MM.1S (cell line): ENCODE results near the gene DMRT2.

ENCODE experiments used
- DNase-seq: peaks from one replicate; pipeline ENCODE4 v3.0.0-alpha.2; 2015
- H2AFZ ChIP-seq: fragments of 300-600 bp; sonication (generic); 2 replicates; pipeline ENCODE4 v1.6.0; 2016; ENCODE audit warnings: antibody characterized with exemption, low read length
- H3F3A ChIP-seq: fragments of 300-600 bp; sonication (generic); 2 replicates; pipeline ENCODE4 v1.6.1; 2016; ENCODE audit warnings: mild to moderate bottlenecking, antibody characterized with exemption, low read length, moderate library complexity, mixed read lengths; ENCODE audit not compliant: insufficient read depth
- H3K27ac ChIP-seq: fragments of 300-600 bp; sonication (generic); 2 replicates; pipeline ENCODE4 v1.5.1; 2016; ENCODE audit warnings: mild to moderate bottlenecking, low read length
- H3K27me3 ChIP-seq: fragments of 300-600 bp; sonication (generic); replicated peaks from 2 replicates; pipeline ENCODE4 v1.6.0; 2016; ENCODE audit warnings: low read length; ENCODE audit not compliant: insufficient read depth
- H3K36me3 ChIP-seq: fragments of 300-600 bp; sonication (generic); replicated peaks from 2 replicates; pipeline ENCODE4 v1.6.1; 2016; ENCODE audit warnings: mild to moderate bottlenecking, low read length, mixed read lengths; ENCODE audit not compliant: insufficient read depth
- H3K4me1 ChIP-seq: fragments of 300-600 bp; sonication (generic); 2 replicates; pipeline ENCODE4 v1.6.1; 2016; ENCODE audit warnings: low read length, mixed read lengths
- H3K4me2 ChIP-seq: fragments of 300-600 bp; sonication (generic); 2 replicates; pipeline ENCODE4 v1.6.0; 2016; ENCODE audit warnings: low read depth, low read length
- H3K4me3 ChIP-seq: fragments of 300-600 bp; sonication (generic); 2 replicates; pipeline ENCODE4 v1.5.1; 2016; ENCODE audit warnings: low read length, mixed read lengths
- H3K79me2 ChIP-seq: fragments of 300-600 bp; sonication (generic); 2 replicates; pipeline ENCODE4 v1.6.1; 2016; ENCODE audit warnings: mixed run types, low read length, mixed read lengths
- H3K9ac ChIP-seq: fragments of 300-600 bp; sonication (generic); 2 replicates; pipeline ENCODE4 v1.6.1; 2016; ENCODE audit warnings: low read length, mixed read lengths
- H3K9me2 ChIP-seq: fragments of 300-600 bp; sonication (generic); replicated peaks from 2 replicates; pipeline ENCODE4 v1.6.1; 2016; ENCODE audit warnings: mild to moderate bottlenecking, low read length, mixed read lengths; ENCODE audit not compliant: insufficient read depth
- H3K9me3 ChIP-seq: fragments of 300-600 bp; sonication (generic); replicated peaks from 2 replicates; pipeline ENCODE4 v1.6.1; 2016; ENCODE audit warnings: mild to moderate bottlenecking, low read length, mixed read lengths; ENCODE audit not compliant: insufficient read depth
- H4K20me1 ChIP-seq: fragments of 300-600 bp; sonication (generic); 2 replicates; pipeline ENCODE4 v1.6.1; 2016; ENCODE audit warnings: mild to moderate bottlenecking, low read length, moderate library complexity, mixed read lengths; ENCODE audit not compliant: insufficient read depth
- CTCF ChIP-seq: fragments of 300-600 bp; sonication (generic); IDR thresholded peaks from 2 replicates; pipeline ENCODE4 v1.5.1; 2016; ENCODE audit warnings: antibody characterized with exemption, low read length, mixed read lengths
- EZH2 ChIP-seq: fragments of 300-600 bp; sonication (generic); optimal IDR thresholded peaks from 2 replicates; pipeline ENCODE3; 2017; ENCODE audit warnings: low read depth, mild to moderate bottlenecking, antibody characterized with exemption, low read length, mixed read lengths
- EZH2phosphoT487 ChIP-seq: fragments of 300-600 bp; sonication (generic); IDR thresholded peaks from 2 replicates; pipeline ENCODE4 v1.6.1; 2018; ENCODE audit warnings: antibody characterized with exemption, low read length

The DMRT2 gene

GRCh38 chr9:1044643-1045042, 5.5 kb upstream of the DMRT2 start:
- TF ChIP-seq EZH2phosphoT487, result no peak
- no peak for TF ChIP-seq CTCF
- TF ChIP-seq EZH2, result no peak
- no peak overlapping the region for H3K27ac ChIP-seq
- H3F3A ChIP-seq, result peaks cover 2% of the 10 kb centered on the region; the same call in 1 of the 2 replicates
- H3K36me3 ChIP-seq, result no peaks in the 10 kb centered on the region
- no peak overlapping the region for H3K4me2 ChIP-seq
- no peaks in the 10 kb centered on the region for H4K20me1 ChIP-seq
- no peaks in the 10 kb centered on the region for H3K9me3 ChIP-seq
- DNase-seq, result no peak
- peaks cover 7% of the 10 kb centered on the region; the same call in 1 of the 2 replicates for H3K4me1 ChIP-seq
- no peak overlapping the region for H3K4me3 ChIP-seq
- no peaks in the 10 kb centered on the region for H3K79me2 ChIP-seq
- no peaks in the 10 kb centered on the region for H3K9me2 ChIP-seq
- H3K27me3 ChIP-seq, result 0 out of 2 replicates have a peak, but pooled peaks cover 9% of the 10 kb centered on the region
- no peak overlapping the region for H3K9ac ChIP-seq
- no peak overlapping the region for H2AFZ ChIP-seq

- H3K9me3 ChIP-seq, result no peaks in the 10 kb centered on the region
- no peaks in the 10 kb centered on the region for H4K20me1 ChIP-seq
- H3F3A ChIP-seq, result peaks cover 7% of the 10 kb centered on the region
- no peaks in the 10 kb centered on the region for H3K9me2 ChIP-seq
- H2AFZ ChIP-seq, result peak overlapping the region; percentile 96
- no peak for DNase-seq
- no peaks in the 10 kb centered on the region for H3K36me3 ChIP-seq
- no peaks in the 10 kb centered on the region for H3K27me3 ChIP-seq
- H3K79me2 ChIP-seq, result no peaks in the 10 kb centered on the region
- no peak overlapping the region for H3K27ac ChIP-seq
- H3K9ac ChIP-seq, result no peak overlapping the region
- no peak overlapping the region; the same call in 1 of the 2 replicates for H3K4me3 ChIP-seq
- peak overlapping the region; percentile 91 for H3K4me2 ChIP-seq
- peaks cover 9% of the 10 kb centered on the region; the same call in 1 of the 2 replicates for H3K4me1 ChIP-seq
- no peak for TF ChIP-seq EZH2phosphoT487
- no peak for TF ChIP-seq EZH2
These were observed 3.3 kb upstream of the DMRT2 start for GRCh38 chr9:1046639-1047572.

- Histone ChIP-seq H4K20me1 (no peaks in the 10 kb centered on the region), H2AFZ (peak overlapping the region; percentile 96), H3K9me2 (no peaks in the 10 kb centered on the region), H3K4me3 (peak overlapping the region; percentile 70), H3K4me1 (peaks cover 9% of the 10 kb centered on the region; the same call in 1 of the 2 replicates), H3K4me2 (peak overlapping the region; percentile 91), H3K9me3 (no peaks in the 10 kb centered on the region), H3K27ac (peak overlapping the region; percentile 30; the same call in 1 of the 2 replicates), H3K9ac (peak overlapping the region; percentile 68), H3K79me2 (no peaks in the 10 kb centered on the region), H3F3A (peaks cover 7% of the 10 kb centered on the region), H3K36me3 (no peaks in the 10 kb centered on the region), H3K27me3 (no peaks in the 10 kb centered on the region)
- peak; percentile 62 for DNase-seq
- no peak for TF ChIP-seq EZH2phosphoT487
- TF ChIP-seq CTCF, result no peak
- no peak for TF ChIP-seq EZH2
These were observed 2.4 kb upstream of the DMRT2 start for GRCh38 chr9:1047591-1048230.
